Endometrial microvascular endothelial cells (primary cell): Measurements from ENCODE around the gene COPA. TPM values are rescaled to one million over a fixed set of nuclear protein-coding genes. Genes with fewer than 3 reads are reported as not detected.
"Not testable (repeated sequence)": the region's sequence is repeated elsewhere in the genome, so short reads cannot be mapped to it uniquely, and the experiment has no call there.

Source experiments
- in situ Hi-C: cut with HindIII; loops from 2 replicates; pipeline ENCODE4 v1.10.0; 2017; ENCODE audit warnings: low sequenced_read_pairs, low pct_unique_long_range_greater_than_20kb; ENCODE audit errors: inconsistent ontology term
- total RNA-seq: library from RNA; depleted of rRNA; stranded (reverse); fragments of >200 nt; gene quantifications from one replicate; pipeline ENCODE4 v1.2.3, GENCODE V29; 2015; ENCODE audit errors: inconsistent ontology term

Gene COPA
- total RNA-seq: 163 TPM

GRCh38 chr1:160342953-160343869 is at the start of gene COPA, which contains the start of gene NCSTN:
Gene COPA (minus strand): TSS chr1:160343250. CDS start chr1:160343170, 80 bp downstream.
Gene NCSTN (plus strand): TSS chr1:160343383. CDS start chr1:160343397, 14 bp downstream.
- in situ Hi-C loops: no loop called here

GRCh38 chr1:160388406-160388805 is 45.4 kb upstream of the COPA start:
- in situ Hi-C loops: not testable (repeated sequence)

DNA sequence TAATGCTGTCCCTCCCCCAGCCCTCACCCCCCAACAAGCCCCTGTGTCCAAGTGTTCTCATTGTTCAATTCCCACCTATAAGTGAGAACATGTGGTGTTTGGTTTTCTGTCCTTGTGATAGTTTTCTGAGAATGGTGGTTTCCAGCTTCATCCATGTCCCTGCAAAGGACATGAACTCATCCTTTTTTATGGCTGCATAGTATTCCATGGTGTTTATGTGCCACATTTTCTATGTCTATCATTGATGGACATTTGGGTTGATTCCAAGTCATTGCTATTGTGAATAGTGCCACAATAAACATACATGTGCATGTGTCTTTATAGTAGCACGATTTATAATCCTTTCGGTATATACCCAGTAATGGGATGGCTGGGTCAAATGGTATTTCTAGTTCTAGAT is 41.8 kb upstream of the COPA start:
- in situ Hi-C loops: not testable (repeated sequence)

- in situ Hi-C loops: no loop called here
These were observed 34.6 kb upstream of the COPA start for GRCh38 chr1:160377585-160378206.

DNA sequence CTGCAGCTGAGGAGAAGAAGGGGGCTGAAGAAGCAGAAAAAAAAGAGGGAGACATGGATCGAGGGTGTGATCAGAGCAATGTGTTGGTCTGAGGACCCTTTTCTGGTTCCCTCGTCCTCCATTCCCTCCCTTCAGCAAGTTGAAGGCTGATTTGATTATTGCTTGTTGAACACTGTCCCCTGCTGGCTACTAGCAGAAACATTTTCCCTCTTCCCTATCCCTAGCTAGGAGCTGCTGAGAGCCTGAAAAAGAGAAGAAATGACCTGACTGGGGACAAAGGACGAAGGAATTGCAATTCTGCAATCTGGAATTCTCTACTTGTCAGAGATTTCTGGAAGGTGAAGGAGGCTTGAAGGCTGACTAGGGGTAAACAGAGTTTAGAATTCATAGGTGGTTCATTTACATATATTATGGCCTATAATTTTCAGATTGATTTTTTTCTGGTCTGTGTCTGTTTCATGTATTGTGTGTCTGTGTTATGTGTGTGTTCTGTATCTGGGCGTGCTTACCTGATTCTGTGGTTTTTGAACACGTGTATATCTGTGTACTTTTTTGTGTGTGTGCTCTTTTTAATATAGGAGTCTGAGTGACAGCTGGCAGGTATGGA is 33.6 kb upstream of the COPA start:
- in situ Hi-C loops: no loop called here

- in situ Hi-C loops: no loop called here
These were observed 32.9 kb upstream of the COPA start for GRCh38 chr1:160375788-160376524.

GRCh38 chr1:160374306-160375110 is 31.5 kb upstream of the COPA start:
- in situ Hi-C loops: no loop called here

DNA sequence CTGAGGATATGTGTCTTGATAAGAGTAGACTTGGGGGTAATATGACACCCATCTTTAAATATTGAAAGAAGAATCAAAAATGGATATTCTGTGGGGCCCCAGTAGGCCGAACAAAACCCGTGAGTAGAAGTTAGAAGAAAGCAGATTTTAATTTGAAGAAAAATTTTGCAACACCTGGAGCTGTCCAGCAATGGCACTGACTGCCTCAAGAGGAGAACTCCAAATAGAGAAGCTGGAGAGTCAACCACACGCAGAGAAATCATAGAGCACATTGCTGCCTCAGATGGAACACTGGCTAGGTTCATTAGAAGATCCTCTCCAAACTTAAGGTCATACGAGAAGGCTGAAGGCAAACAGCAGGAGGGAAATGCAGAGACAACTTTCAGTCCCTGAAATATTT is 30.6 kb upstream of the COPA start:
- in situ Hi-C loops: no loop called here

DNA sequence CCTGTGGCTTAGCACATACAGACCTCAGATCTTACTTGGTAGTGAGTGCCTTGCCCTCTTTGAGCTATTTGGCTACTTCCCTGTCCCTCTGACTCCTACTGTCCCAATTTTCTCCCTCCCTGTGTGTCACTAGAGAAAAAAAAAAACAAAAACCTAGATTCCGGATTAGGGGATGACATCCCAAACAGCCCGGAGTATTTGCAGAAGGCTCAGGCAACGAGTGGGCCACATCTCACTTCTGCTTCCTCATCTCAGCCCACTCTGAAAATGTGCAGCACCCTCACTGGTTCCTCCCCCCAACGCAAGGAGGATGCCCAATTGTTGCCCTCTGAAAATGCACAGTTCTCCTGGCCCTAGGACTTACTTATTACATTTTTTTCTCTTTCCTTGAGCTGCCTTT is 28.7 kb upstream of the COPA start:
- in situ Hi-C loops: no loop called here

DNA sequence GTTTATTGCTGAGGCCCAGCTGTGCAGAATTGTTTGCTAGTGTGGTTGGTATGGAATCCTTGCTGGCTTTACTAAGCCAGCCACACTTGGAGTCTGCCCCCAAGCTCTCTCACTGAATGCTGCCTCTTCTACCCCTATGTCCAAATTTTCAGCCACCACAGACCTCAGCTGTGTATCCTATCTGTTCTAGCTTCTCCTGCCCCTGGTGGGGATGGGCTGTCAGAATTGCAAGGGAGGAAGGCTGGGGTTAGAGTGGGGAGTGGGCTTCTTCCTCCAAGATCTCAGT is 28.2 kb upstream of the COPA start:
- in situ Hi-C loops: no loop called here

- in situ Hi-C loops: no loop called here
These were observed 27.7 kb upstream of the COPA start for GRCh38 chr1:160370561-160371345.

DNA sequence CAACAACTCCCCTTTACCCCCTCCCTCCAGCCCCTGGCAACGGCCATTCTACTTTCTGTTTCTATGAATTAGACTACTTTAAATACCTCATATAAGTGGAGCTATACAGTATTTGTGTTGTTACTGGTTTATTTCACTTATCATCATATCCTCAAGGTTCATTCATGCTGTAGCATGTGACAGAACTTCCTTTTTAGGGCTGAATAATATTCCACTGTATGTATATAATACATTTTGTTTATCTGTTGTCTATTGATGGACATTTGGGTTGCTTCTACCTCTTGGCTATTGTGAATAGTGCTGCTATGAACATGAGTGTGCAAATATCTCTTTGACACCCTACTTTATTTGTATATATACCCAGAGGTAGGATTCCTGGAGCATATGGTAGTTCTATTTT is 26.0 kb upstream of the COPA start:
- in situ Hi-C loops: no loop called here

DNA sequence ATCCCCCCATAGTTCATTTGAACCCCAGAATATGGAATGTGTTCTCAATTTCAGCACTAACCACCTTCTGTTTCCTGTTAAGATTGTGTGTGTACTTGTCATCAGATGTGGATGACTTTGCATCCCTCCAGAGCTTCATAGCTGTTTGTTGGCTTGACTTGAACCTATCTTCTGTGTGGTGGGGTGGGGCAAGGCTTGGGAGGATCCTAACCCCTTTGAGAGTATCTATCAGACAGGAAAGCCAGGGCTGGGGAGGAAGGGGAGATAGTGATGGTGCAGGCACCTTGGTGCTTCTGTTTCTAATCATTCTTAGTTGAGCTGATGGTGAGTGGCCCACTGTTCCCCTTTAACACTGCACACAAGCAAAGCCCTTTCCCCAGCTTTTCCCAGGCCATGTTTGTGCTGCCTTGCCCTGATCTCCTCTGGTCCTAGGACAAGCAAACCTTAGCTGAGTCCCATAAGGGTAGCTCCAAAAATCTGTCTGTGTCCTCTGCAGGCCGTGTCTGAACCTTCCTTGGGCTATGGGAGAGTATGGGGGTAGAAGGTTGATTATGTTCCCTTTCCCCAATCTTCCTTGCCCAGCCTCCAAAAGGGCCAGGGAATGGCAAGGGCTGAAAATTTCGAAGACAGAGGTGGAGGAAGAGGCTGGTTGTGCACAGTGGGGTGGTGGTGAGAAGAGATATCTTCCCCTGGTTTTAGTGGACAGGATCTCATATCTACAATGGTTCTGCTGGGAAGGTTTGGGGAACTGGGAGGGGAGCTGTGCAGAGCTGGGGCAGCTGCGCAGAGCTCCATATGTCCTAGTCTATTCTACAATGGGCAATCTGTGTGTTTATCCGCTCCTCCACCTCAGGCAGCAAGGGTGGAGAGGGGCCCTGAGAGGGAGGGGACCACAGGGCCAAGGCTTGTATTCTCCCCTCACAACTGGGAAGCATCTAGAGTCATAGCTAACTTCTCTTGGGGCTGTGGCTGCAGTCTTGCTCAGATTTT is 25.2 kb upstream of the COPA start:
- in situ Hi-C loops: no loop called here

- in situ Hi-C loops: no loop called here
These were observed 24.5 kb upstream of the COPA start for GRCh38 chr1:160367516-160367900.

- in situ Hi-C loops: no loop called here
These were observed 23.9 kb upstream of the COPA start, which contains the start of gene NHLH1 for GRCh38 chr1:160366731-160367515. Gene NHLH1 (plus strand): TSS chr1:160367071. CDS start chr1:160370732, 3,661 bp downstream.

DNA sequence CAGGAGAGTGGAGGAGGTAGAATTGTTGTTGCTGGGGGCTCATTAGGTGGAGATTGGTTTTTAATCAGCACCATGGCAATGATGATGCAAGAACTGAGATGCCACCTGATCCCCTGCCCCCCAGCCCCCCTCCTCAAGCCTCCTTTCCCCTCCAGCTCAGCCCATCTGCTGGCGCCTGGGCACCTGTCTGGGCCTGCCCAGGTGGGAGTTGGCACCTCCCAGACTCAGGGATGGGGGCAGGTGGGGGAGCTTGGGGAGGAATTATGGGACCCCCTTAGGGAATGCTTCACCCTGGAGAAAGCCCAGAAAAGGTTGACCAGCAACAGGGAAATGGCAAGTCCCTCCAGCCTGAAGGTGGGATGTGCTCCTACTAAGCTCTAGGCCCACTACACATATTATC is 22.3 kb upstream of the COPA start:
- in situ Hi-C loops: no loop called here
